Neural progenitor cell (in vitro differentiated cells): ENCODE data around the gene RASAL3. TPM values are rescaled to one million over a fixed set of nuclear protein-coding genes. Genes with fewer than 3 reads are reported as not detected.

Source experiments
- DNase-seq: peaks from one replicate; pipeline ENCODE4 v3.0.0-alpha.2; 2016; ENCODE audit warnings: low spot score
- H2AFZ ChIP-seq: fragments of 200-600 bp; sonication (generic); replicated peaks from 2 replicates; pipeline ENCODE4 v1.6.1; 2016; ENCODE audit warnings: antibody characterized with exemption
- H3F3A ChIP-seq: fragments of 200-600 bp; sonication (generic); 2 replicates; pipeline ENCODE4 v1.6.1; 2016; ENCODE audit warnings: antibody characterized with exemption, low read depth
- H3K27ac ChIP-seq: fragments of 200-600 bp; sonication (generic); 2 replicates; pipeline ENCODE4 v1.5.1; 2016; ENCODE audit warnings: mild to moderate bottlenecking
- H3K27me3 ChIP-seq: fragments of 200-600 bp; sonication (generic); 2 replicates; pipeline ENCODE4 v1.6.1; 2016; ENCODE audit warnings: mild to moderate bottlenecking, moderate library complexity
- H3K36me3 ChIP-seq: fragments of 200-600 bp; sonication (generic); 2 replicates; pipeline ENCODE4 v1.5.1; 2016
- H3K4me1 ChIP-seq: fragments of 200-600 bp; sonication (generic); 2 replicates; pipeline ENCODE4 v1.6.1; 2016; ENCODE audit warnings: mixed run types
- H3K4me2 ChIP-seq: fragments of 200-600 bp; sonication (generic); 2 replicates; pipeline ENCODE4 v1.6.1; 2016
- H3K4me3 ChIP-seq: fragments of 200-600 bp; sonication (generic); 2 replicates; pipeline ENCODE4 v1.5.1; 2016
- H3K79me2 ChIP-seq: fragments of 200-600 bp; sonication (generic); 2 replicates; pipeline ENCODE4 v1.6.1; 2016; ENCODE audit warnings: low read depth
- H3K9ac ChIP-seq: fragments of 200-600 bp; sonication (generic); 2 replicates; pipeline ENCODE4 v1.6.1; 2016
- H3K9me3 ChIP-seq: fragments of 200-600 bp; sonication (generic); 2 replicates; pipeline ENCODE4 v1.5.1; 2016; ENCODE audit warnings: low read depth
- H4K20me1 ChIP-seq: fragments of 200-600 bp; sonication (generic); 2 replicates; pipeline ENCODE4 v1.6.1; 2016; ENCODE audit warnings: low read depth
- H3K27ac Mint-ChIP-seq: 3 replicates; pipeline ENCODE4 v1.8.0; 2021; ENCODE audit warnings: mixed read lengths
- H3K27me3 Mint-ChIP-seq: 2 replicates; pipeline ENCODE4 v1.8.0; 2022; ENCODE audit warnings: low read depth, mild to moderate bottlenecking, inconsistent platforms, moderate library complexity, mixed read lengths; ENCODE audit not compliant: insufficient read depth
- H3K36me3 Mint-ChIP-seq: 3 replicates; pipeline ENCODE4 v1.8.0; 2021; ENCODE audit warnings: mixed read lengths
- H3K4me1 Mint-ChIP-seq: 3 replicates; pipeline ENCODE4 v1.8.0; 2021; ENCODE audit warnings: mixed read lengths
- H3K4me3 Mint-ChIP-seq: 3 replicates; pipeline ENCODE4 v1.8.0; 2021; ENCODE audit warnings: mild to moderate bottlenecking, moderate library complexity, mixed read lengths
- H3K9me3 Mint-ChIP-seq: 3 replicates; pipeline ENCODE4 v1.8.0; 2020; ENCODE audit warnings: mixed read lengths
- CTCF ChIP-seq: fragments of 200-600 bp; sonication (generic); IDR thresholded peaks from 2 replicates; pipeline ENCODE4 v1.5.1; 2017; ENCODE audit warnings: antibody characterized with exemption, mild to moderate bottlenecking
- EZH2 ChIP-seq: fragments of 200-600 bp; sonication (generic); IDR thresholded peaks from 2 replicates; pipeline ENCODE4 v1.6.1; 2017; ENCODE audit warnings: antibody characterized with exemption, mild to moderate bottlenecking, moderate library complexity
- EZH2phosphoT487 ChIP-seq: fragments of 200-600 bp; sonication (generic); IDR thresholded peaks from 2 replicates; pipeline ENCODE4 v1.6.1; 2017; ENCODE audit warnings: antibody characterized with exemption
- total RNA-seq: library from RNA; depleted of rRNA; stranded (reverse); fragments of >200 nt; gene quantifications from 2 replicates; pipeline ENCODE4 v1.2.3, GENCODE V29; 2015; ENCODE audit warnings: low replicate concordance

RASAL3 gene
- total RNA-seq, 1 donor from 2014 or later = not detected

- no peak overlapping the region for H3K4me2 ChIP-seq
- H3K27ac Mint-ChIP-seq = no peak overlapping the region
- peaks cover 5% of the 10 kb centered on the region for H3K79me2 ChIP-seq
- peaks cover 28% of the 10 kb centered on the region for H3K36me3 Mint-ChIP-seq
- DNase-seq = no peak
- H4K20me1 ChIP-seq = peaks cover 4% of the 10 kb centered on the region
- no peaks in the 10 kb centered on the region for H3K4me1 Mint-ChIP-seq
- peaks cover 6% of the 10 kb centered on the region for H3K9me3 Mint-ChIP-seq
- no peak overlapping the region for H3K4me3 ChIP-seq
- peaks cover 8% of the 10 kb centered on the region for H3F3A ChIP-seq
- no peaks in the 10 kb centered on the region for H3K9me3 ChIP-seq
- TF ChIP-seq EZH2phosphoT487 (no peak), EZH2 (no peak), CTCF (no peak)
- H2AFZ ChIP-seq = no peak overlapping the region
- H3K4me1 ChIP-seq = no peaks in the 10 kb centered on the region
- no peak overlapping the region for H3K27ac ChIP-seq
- H3K9ac ChIP-seq = no peak overlapping the region
- no peak overlapping the region for H3K4me3 Mint-ChIP-seq
- peaks cover 5% of the 10 kb centered on the region for H3K36me3 ChIP-seq
- H3K27me3 ChIP-seq = no peaks in the 10 kb centered on the region
- peaks cover 4% of the 10 kb centered on the region for H3K27me3 Mint-ChIP-seq
Observed at GRCh38 chr19:15424121-15424520, 40.2 kb downstream of the RASAL3 start.

- no peak for TF ChIP-seq EZH2
- no peak for TF ChIP-seq EZH2phosphoT487
- TF ChIP-seq CTCF = no peak
- no peak overlapping the region for H3K4me2 ChIP-seq
- peaks cover 3% of the 10 kb centered on the region for H4K20me1 ChIP-seq
- H3K27ac ChIP-seq = no peak overlapping the region
- peaks cover 8% of the 10 kb centered on the region for H3F3A ChIP-seq
- Mint-ChIP-seq H3K27me3 (peaks cover 8% of the 10 kb centered on the region), H3K4me3 (no peak overlapping the region), H3K36me3 (peaks cover 30% of the 10 kb centered on the region), H3K9me3 (peaks cover 9% of the 10 kb centered on the region), H3K4me1 (peaks cover 3% of the 10 kb centered on the region), H3K27ac (no peak overlapping the region)
- no peak overlapping the region for H3K4me3 ChIP-seq
- H2AFZ ChIP-seq = no peak overlapping the region
- peaks cover 5% of the 10 kb centered on the region for H3K36me3 ChIP-seq
- H3K27me3 ChIP-seq = no peaks in the 10 kb centered on the region
- no peak for DNase-seq
- H3K4me1 ChIP-seq = no peaks in the 10 kb centered on the region
- peaks cover 7% of the 10 kb centered on the region for H3K79me2 ChIP-seq
- no peak overlapping the region for H3K9ac ChIP-seq
- no peaks in the 10 kb centered on the region for H3K9me3 ChIP-seq
Observed at GRCh38 chr19:15423130-15423529, 41.2 kb downstream of the RASAL3 start.

GRCh38 chr19:15422296-15423075, 41.9 kb downstream of the RASAL3 start:
- H3K4me1 ChIP-seq = peaks cover 2% of the 10 kb centered on the region

More at GRCh38 chr19:15422296-15423075, 41.9 kb downstream of the RASAL3 start:
- H3F3A ChIP-seq = peaks cover 8% of the 10 kb centered on the region
- H3K27ac ChIP-seq = no peak overlapping the region
- peaks cover 13% of the 10 kb centered on the region for H3K79me2 ChIP-seq
- Mint-ChIP-seq H3K36me3 (peaks cover 28% of the 10 kb centered on the region), H3K4me3 (no peak overlapping the region), H3K9me3 (peaks cover 9% of the 10 kb centered on the region), H3K27ac (no peak overlapping the region), H3K4me1 (peaks cover 10% of the 10 kb centered on the region), H3K27me3 (peaks cover 10% of the 10 kb centered on the region)
- no peak for DNase-seq
- H4K20me1 ChIP-seq = peaks cover 10% of the 10 kb centered on the region
- no peaks in the 10 kb centered on the region for H3K9me3 ChIP-seq
- no peak for TF ChIP-seq CTCF
- TF ChIP-seq EZH2 = no peak
- no peak for TF ChIP-seq EZH2phosphoT487
- H3K4me2 ChIP-seq = no peak overlapping the region
- H2AFZ ChIP-seq = no peak overlapping the region
- H3K27me3 ChIP-seq = no peaks in the 10 kb centered on the region
- H3K9ac ChIP-seq = no peak overlapping the region
- no peak overlapping the region for H3K4me3 ChIP-seq
- H3K36me3 ChIP-seq = peaks cover 5% of the 10 kb centered on the region
